Stimulated activated CD4-positive, alpha-beta T cell treated with anti-CD3 and anti-CD28 coated beads, Interleukin-12 subunit alpha, Interleukin-12 subunit beta, amount 100 ng/mL, for 48 hours (primary cell): ENCODE results near the gene CNOT3.
"Not testable (repeated sequence)": the region's sequence is repeated elsewhere in the genome, so short reads cannot be mapped to it uniquely, and the experiment has no call there.

ENCODE experiments used
- DNase-seq, 3 donors: peaks; one replicate each; pipeline ENCODE4 v3.0.0-alpha.2; 2020; ENCODE audit warnings: low read depth in 2 of 3, low spot score in 1 of 3

The CNOT3 gene

GRCh38 chr19:54191011-54191810 lies 53.6 kb downstream of the CNOT3 start, which contains the start of gene TSEN34:
Gene TSEN34, plus strand, starts transcription at chr19:54191308. Its CDS starts 57 bp downstream, at chr19:54191365.
- peak in 2 of 3 donors; percentile 71 to 80 for DNase-seq

GRCh38 chr19:54191811-54192453 lies 54.4 kb downstream of the CNOT3 start:
- DNase-seq: no peak

GRCh38 chr19:54193011-54193410 lies 55.4 kb downstream of the CNOT3 start:
- DNase-seq: no peak

GRCh38 chr19:54194463-54194862 lies 56.9 kb downstream of the CNOT3 start:
- not testable (repeated sequence) for DNase-seq

- no peak for DNase-seq
Observed at GRCh38 chr19:54196536-54196935, 59.0 kb downstream of the CNOT3 start.

- no peak for DNase-seq
Observed at GRCh38 chr19:54197121-54197520, 59.6 kb downstream of the CNOT3 start.

GRCh38 chr19:54199401-54199800 lies 61.8 kb downstream of the CNOT3 start:
- no peak for DNase-seq

- no peak for DNase-seq
Observed at GRCh38 chr19:54201172-54201701, 63.7 kb downstream of the CNOT3 start.

- DNase-seq: no peak
Observed at GRCh38 chr19:54201980-54202379, 64.4 kb downstream of the CNOT3 start.

- no peak for DNase-seq
Observed at GRCh38 chr19:54203151-54203611, 65.6 kb downstream of the CNOT3 start.

- DNase-seq: no peak
Observed at GRCh38 chr19:54204767-54205468, 67.4 kb downstream of the CNOT3 start.
